GM21825 (cell line): ENCODE data around the gene DPF1.

Experiments
- ATAC-seq: cut with Tn5 transposase; IDR thresholded peaks from one replicate; pipeline ENCODE4 v1.9.1; 2021; ENCODE audit warnings: mild to moderate bottlenecking, moderate library complexity; ENCODE audit not compliant: unreplicated experiment

DPF1 gene

GRCh38 chr19:38221919-38222830 lies 1.8 kb downstream of the DPF1 start:
- ATAC-seq: no peak

- ATAC-seq: no peak
Measured at GRCh38 chr19:38221421-38221820, 2.6 kb downstream of the DPF1 start.

- ATAC-seq: no peak
Measured at GRCh38 chr19:38219221-38219620, 4.8 kb downstream of the DPF1 start.

- ATAC-seq: no peak
Measured at GRCh38 chr19:38218204-38218603, 5.8 kb downstream of the DPF1 start.

GRCh38 chr19:38216785-38217641 lies 7.0 kb downstream of the DPF1 start:
- no peak for ATAC-seq

- ATAC-seq: no peak
Measured at GRCh38 chr19:38213911-38214625, 10.0 kb downstream of the DPF1 start.

GRCh38 chr19:38213469-38213868 lies 10.6 kb downstream of the DPF1 start:
- ATAC-seq: no peak

GRCh38 chr19:38211766-38212165 lies 12.3 kb downstream of the DPF1 start:
- no peak for ATAC-seq

- no peak for ATAC-seq
Measured at GRCh38 chr19:38211151-38211591, 12.9 kb downstream of the DPF1 start.

- no peak for ATAC-seq
Measured at GRCh38 chr19:38210458-38210987, 13.5 kb downstream of the DPF1 start.

- ATAC-seq: no peak
Measured at GRCh38 chr19:38209671-38210457, 14.2 kb downstream of the DPF1 start.

GRCh38 chr19:38209152-38209551 lies 14.9 kb downstream of the DPF1 start:
- no peak for ATAC-seq

- no peak for ATAC-seq
Measured at GRCh38 chr19:38208571-38208970, 15.5 kb downstream of the DPF1 start.

- no peak for ATAC-seq
Measured at GRCh38 chr19:38207543-38207942, 16.5 kb downstream of the DPF1 start.

- ATAC-seq: no peak
Measured at GRCh38 chr19:38206928-38207327, 17.1 kb downstream of the DPF1 start.

GRCh38 chr19:38206006-38206745 lies 17.8 kb downstream of the DPF1 start:
- ATAC-seq: no peak

- ATAC-seq: no peak
Measured at GRCh38 chr19:38204728-38205127, 19.3 kb downstream of the DPF1 start.

GRCh38 chr19:38204096-38204495 lies 19.9 kb downstream of the DPF1 start:
- ATAC-seq: no peak

GRCh38 chr19:38203197-38203596 lies 20.8 kb downstream of the DPF1 start:
- ATAC-seq: no peak
